HEK293T (cell line): Measurements from ENCODE around the gene PRAC1.

Source experiments
- CTCF ChIA-PET: fragments of 350-600 bp; formaldehyde crosslinking; extraction: SDS; loops from one replicate; lab custom pipeline; 2021; ENCODE audit warnings: antibody characterized with exemption, inconsistent platforms; lab: Yijun Ruan, JAX
- POLR2A ChIA-PET: fragments of 350-600 bp; formaldehyde crosslinking; extraction: SDS; loops from one replicate; lab custom pipeline; 2020; ENCODE audit warnings: antibody characterized with exemption, inconsistent platforms; lab: Yijun Ruan, JAX
- DNase-seq: peaks from one replicate; pipeline ENCODE4 v3.0.0; 2012; ENCODE audit warnings: mixed read lengths; ENCODE audit errors: extremely low spot score
- ARNT ChIP-seq: fragments of 450-650 bp; IDR thresholded peaks from 2 replicates; pipeline ENCODE4 v1.6.1; 2017; ENCODE audit warnings: mild to moderate bottlenecking
- BHLHE40 ChIP-seq: fragments of 450-650 bp; IDR thresholded peaks from 2 replicates; pipeline ENCODE4 v1.6.1; 2016; ENCODE audit warnings: mild to moderate bottlenecking, moderate library complexity, borderline replicate concordance
- CTBP1 ChIP-seq: fragments of 450-650 bp; IDR thresholded peaks from 2 replicates; pipeline ENCODE4 v1.6.1; 2016; ENCODE audit warnings: borderline replicate concordance
- ELF4 ChIP-seq: fragments of 450-650 bp; IDR thresholded peaks from 2 replicates; pipeline ENCODE4 v1.6.1; 2017; ENCODE audit warnings: antibody characterized with exemption
- FOXA1 ChIP-seq: fragments of 450-650 bp; IDR thresholded peaks from 2 replicates; pipeline ENCODE4 v1.6.1; 2016; ENCODE audit warnings: mild to moderate bottlenecking
- FOXK2 ChIP-seq: fragments of 450-650 bp; IDR thresholded peaks from 2 replicates; pipeline ENCODE4 v1.6.1; 2016; ENCODE audit warnings: mild to moderate bottlenecking
- FOXM1 ChIP-seq: fragments of 450-650 bp; IDR thresholded peaks from 2 replicates; pipeline ENCODE4 v1.6.1; 2017; ENCODE audit warnings: mild to moderate bottlenecking, borderline replicate concordance
- HDGF ChIP-seq: fragments of 450-650 bp; IDR thresholded peaks from 2 replicates; pipeline ENCODE4 v1.6.1; 2017; ENCODE audit warnings: antibody characterized with exemption, borderline replicate concordance
- L3MBTL2 ChIP-seq: fragments of 450-650 bp; conservative IDR thresholded peaks from 2 replicates; pipeline ENCODE4 v1.6.1; 2016; ENCODE audit warnings: mild to moderate bottlenecking
- LEF1 ChIP-seq: fragments of 450-650 bp; IDR thresholded peaks from 2 replicates; pipeline ENCODE4 v1.6.1; 2017; ENCODE audit warnings: mild to moderate bottlenecking, borderline replicate concordance
- NFRKB ChIP-seq: fragments of 450-650 bp; IDR thresholded peaks from 2 replicates; pipeline ENCODE4 v1.6.1; 2016; ENCODE audit warnings: mild to moderate bottlenecking, moderate library complexity
- SP1 ChIP-seq: fragments of 450-650 bp; IDR thresholded peaks from 2 replicates; pipeline ENCODE4 v1.6.1; 2017
- SUZ12 ChIP-seq: fragments of 450-650 bp; IDR thresholded peaks from 2 replicates; pipeline ENCODE4 v1.6.1; 2016; ENCODE audit warnings: mild to moderate bottlenecking
- TARDBP ChIP-seq: fragments of 450-650 bp; IDR thresholded peaks from 2 replicates; pipeline ENCODE4 v1.6.1; 2016
- ZNF384 ChIP-seq: fragments of 450-650 bp; IDR thresholded peaks from 2 replicates; pipeline ENCODE4 v1.6.1; 2016
- TF ChIP-seq, protein P1 (sequence below): fragments of 450-650 bp; IDR thresholded peaks from 2 replicates; pipeline ENCODE4 v1.6.1; 2016

The PRAC1 gene

DNA sequence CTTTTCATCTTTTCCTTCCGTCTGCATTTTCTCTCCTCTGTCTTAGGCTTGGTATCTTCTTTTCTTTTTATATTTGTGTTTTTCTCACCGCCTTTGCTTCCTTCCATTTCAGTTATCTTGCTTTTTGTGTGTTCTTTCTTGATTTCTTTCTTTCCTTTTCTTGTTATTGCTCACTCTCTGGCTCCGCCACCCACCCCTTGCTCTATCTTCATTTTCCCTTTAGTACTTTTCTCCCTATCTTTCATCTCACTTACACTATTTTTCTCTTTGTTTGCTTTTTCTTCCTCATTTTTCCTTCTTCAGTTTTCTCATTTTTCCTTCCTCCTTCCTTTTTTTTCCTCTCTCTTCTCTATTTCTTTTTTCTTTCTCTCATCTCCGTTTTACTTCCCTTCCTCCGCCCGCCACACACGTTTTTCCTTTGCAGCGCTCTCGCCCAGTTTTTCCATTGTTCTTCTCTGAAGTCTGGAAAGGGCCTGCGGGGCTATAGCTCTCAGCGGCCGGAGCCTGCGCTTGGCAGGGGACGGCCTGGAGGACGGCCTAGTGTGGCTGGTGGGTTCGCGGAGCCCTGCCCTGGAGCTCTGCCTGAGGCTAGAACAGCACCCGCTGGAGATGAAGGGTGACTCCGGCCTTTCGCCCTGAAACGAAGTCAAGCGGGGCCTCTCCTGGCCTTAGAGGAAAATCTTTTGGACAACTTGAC lies 11.5 kb upstream of the PRAC1 start:
- no peak for DNase-seq
- TF ChIP-seq FOXA1 (no peak), SP1 (no peak), BHLHE40 (no peak), ELF4 (no peak), HDGF (no peak), FOXM1 (no peak), SUZ12 (no peak), L3MBTL2 (no peak), CTBP1 (no peak), LEF1 (no peak), ARNT (no peak), ZNF384 (no peak), TARDBP (no peak)
- TF ChIP-seq, protein P1, sequence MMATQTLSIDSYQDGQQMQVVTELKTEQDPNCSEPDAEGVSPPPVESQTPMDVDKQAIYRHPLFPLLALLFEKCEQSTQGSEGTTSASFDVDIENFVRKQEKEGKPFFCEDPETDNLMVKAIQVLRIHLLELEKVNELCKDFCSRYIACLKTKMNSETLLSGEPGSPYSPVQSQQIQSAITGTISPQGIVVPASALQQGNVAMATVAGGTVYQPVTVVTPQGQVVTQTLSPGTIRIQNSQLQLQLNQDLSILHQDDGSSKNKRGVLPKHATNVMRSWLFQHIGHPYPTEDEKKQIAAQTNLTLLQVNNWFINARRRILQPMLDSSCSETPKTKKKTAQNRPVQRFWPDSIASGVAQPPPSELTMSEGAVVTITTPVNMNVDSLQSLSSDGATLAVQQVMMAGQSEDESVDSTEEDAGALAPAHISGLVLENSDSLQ: no peak
- POLR2A ChIA-PET: interaction anchor here (0.8 to 1.6 kb wide), 2 partner anchors 10 to 14 kb away, joined by 3 to 4 read pairs; no protein-coding TSS in a partner anchor
- CTCF ChIA-PET: interaction anchor here (1.4 kb wide), 1 partner anchor 10 kb away, joined by 3 read pairs; no protein-coding TSS in a partner anchor

DNA sequence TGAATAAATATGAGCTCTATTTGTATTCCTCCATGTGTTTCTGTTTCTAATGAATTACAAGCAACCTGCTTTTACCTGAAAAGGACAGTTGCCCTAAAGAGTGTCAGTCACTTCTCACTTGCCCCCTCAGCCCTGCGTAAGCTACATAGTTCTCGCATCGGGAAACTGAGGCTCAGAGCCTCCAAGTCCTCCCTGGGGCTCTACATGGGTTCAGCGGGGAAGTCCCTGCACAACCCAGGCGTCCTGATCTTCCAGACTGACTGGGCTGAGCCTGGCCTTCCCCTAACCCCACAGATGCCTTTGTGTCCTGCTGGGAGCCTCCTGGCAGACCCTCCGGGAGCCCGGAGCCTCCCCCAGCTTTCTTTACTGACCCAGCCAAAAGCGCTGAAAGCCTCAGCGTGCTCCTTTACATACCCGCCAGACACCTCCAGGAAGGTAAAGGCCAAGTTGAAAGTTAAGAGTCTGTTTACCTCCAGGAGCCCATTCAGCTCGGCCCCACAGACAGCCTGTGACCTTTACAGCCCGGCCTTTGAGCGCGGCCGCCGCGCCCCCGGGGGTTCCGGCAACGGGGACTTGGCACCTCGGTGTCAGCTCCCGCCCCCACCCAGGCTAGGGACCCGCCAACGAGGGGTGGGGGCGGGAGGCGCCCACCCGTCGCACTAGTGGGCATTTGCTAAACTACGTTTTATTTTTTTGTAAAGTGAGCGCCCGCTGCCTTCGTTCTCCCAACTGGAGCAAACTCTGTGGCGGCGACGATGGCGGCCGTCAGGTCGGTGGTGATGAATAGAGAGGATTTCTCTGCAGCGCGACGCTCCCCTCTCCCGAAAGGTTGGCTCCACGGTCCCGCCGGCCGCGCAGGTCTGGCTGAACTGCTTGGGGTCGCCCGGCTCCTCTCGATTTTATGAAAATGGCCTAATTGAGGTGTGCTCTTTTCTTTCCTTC lies 10.6 kb upstream of the PRAC1 start:
- no peak for TF ChIP-seq SP1
- TF ChIP-seq NFRKB: no peak
- TF ChIP-seq ARNT: no peak
- TF ChIP-seq HDGF: no peak
- TF ChIP-seq FOXK2: no peak
- no peak for TF ChIP-seq L3MBTL2
- TF ChIP-seq, protein P1: no peak
- TF ChIP-seq FOXM1: no peak
- TF ChIP-seq ZNF384: no peak
- no peak for TF ChIP-seq FOXA1
- TF ChIP-seq SUZ12: no peak
- no peak for TF ChIP-seq LEF1
- TF ChIP-seq CTBP1: no peak
- no peak for TF ChIP-seq BHLHE40
- ChIA-PET CTCF (interaction anchor here (0.9 to 1.4 kb wide), 4 partner anchors 9 to 146 kb away, joined by 3 to 4 read pairs (median 3); no protein-coding TSS in a partner anchor), POLR2A (interaction anchor here (1.2 to 2.1 kb wide), 2 partner anchors 9 to 14 kb away, joined by 3 to 8 read pairs; no protein-coding TSS in a partner anchor)
- no peak for DNase-seq

DNA sequence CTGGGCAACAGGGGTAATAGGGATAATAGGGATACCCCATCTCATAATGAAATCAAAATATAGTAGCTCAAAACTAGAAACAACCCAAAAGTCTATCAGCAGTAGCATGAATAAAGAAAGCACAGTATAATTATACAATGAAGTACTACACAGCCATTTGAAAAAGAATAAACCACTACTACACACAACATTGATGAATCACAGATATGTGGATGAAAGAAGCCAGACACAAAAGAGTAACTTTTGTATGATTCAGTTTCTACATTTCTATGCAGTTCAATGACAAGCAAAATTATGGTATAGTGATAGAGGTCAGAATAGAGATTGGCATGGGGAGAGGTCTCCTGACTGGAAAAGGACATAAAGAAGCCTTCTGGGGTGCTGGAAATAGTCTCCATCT lies 9.0 kb upstream of the PRAC1 start:
- ChIA-PET CTCF (interaction anchor here (1.0 kb wide), 1 partner anchor 58 kb away, joined by 3 read pairs; no protein-coding TSS in a partner anchor), POLR2A (interaction anchor here (1.2 to 2.4 kb wide), 3 partner anchors 11 to 27 kb away, joined by 3 to 9 read pairs (median 8); no protein-coding TSS in a partner anchor)
- TF ChIP-seq LEF1 (no peak), NFRKB (no peak), ZNF384 (peak; percentile 44; the same call in 1 of the 2 replicates), FOXA1 (no peak), BHLHE40 (no peak)
- DNase-seq: no peak

DNA sequence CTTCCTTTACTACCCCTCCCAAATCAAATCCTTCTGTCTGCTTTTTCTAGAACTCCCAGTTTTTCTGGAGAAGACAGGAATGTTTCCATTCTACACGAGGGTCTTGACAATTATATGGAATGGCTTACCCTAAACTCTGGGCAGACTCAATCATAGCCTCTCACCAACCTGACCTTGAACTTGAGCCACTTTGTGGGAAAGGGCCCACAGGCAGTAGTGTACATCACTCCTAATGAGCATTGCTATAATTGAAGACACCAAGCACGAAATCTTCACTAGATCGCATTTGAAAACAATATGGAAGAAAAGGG lies 7.9 kb upstream of the PRAC1 start:
- POLR2A ChIA-PET: interaction anchor here (1.5 to 3.3 kb wide), 7 partner anchors 8 to 154 kb away, joined by 3 to 58 read pairs (median 18); no protein-coding TSS in a partner anchor
- CTCF ChIA-PET: interaction anchor here (0.6 to 2.0 kb wide), 2 partner anchors 13 to 111 kb away, joined by 3 to 9 read pairs; no protein-coding TSS in a partner anchor
- no peak for DNase-seq
- no peak for TF ChIP-seq ARNT
- no peak for TF ChIP-seq L3MBTL2
- TF ChIP-seq CTBP1: no peak
- TF ChIP-seq TARDBP: no peak
- TF ChIP-seq HDGF: no peak
- TF ChIP-seq FOXM1: no peak
- TF ChIP-seq FOXA1: no peak

DNA sequence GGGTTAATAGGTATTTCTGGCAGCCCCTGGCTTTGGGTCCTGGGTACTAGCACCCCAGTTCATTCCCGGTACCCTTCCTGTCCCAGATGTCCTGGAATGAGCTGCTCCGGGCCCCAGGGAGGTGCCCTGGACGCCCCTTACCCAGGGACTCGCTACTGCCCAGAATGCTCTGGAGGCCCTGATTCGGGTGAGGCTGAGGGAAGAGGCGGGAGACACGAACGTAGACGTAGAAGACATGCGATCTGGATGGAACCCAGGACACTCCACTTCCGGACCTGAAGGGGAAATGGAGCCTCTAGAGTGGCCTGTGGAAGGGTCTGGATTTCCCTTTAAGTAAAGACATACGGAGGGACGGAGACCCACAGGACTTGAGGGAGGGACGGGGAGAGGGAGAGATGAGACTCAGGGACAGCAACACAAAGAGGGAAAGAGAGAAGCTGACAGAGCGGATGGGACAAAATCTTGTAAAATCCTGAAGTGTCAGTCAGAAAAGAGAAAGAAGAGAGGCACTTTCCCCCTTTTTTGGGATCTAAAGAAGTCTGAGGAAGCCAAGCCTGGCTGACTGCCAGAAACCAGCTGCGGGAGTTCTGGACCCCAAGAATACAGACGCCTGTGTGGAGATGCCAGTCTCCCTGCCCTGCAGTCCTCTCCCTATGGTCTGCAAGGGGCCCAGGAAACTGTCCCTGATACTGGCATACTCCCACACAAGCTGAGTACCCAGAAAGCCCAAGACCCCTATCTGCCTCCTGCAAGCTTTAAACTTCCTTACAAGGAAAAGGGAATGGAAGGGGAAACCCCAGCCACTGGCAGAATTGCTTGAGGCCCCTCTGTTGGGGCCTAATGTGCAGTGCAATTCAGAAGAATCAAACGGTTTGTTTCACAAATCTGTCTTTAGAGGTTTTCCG lies 7.3 kb upstream of the PRAC1 start:
- DNase-seq: peak; percentile 42
- ChIA-PET POLR2A (interaction anchor here (0.9 to 3.3 kb wide), 13 partner anchors 8 to 178 kb away, joined by 3 to 58 read pairs (median 7); partner anchors contain the start of gene UBE2Z), CTCF (interaction anchor here (1.1 to 2.0 kb wide), 3 partner anchors 14 to 76 kb away, joined by 4 to 9 read pairs (median 4); no protein-coding TSS in a partner anchor)
- no peak for TF ChIP-seq ARNT
- TF ChIP-seq SUZ12: no peak
- TF ChIP-seq CTBP1: no peak
- TF ChIP-seq TARDBP: no peak
- TF ChIP-seq ELF4: no peak
- no peak for TF ChIP-seq BHLHE40
- TF ChIP-seq NFRKB: no peak
- no peak for TF ChIP-seq FOXK2
- no peak for TF ChIP-seq FOXA1
- no peak for TF ChIP-seq ZNF384
- TF ChIP-seq HDGF: no peak
- TF ChIP-seq, protein P1: no peak
- TF ChIP-seq SP1: no peak
- TF ChIP-seq L3MBTL2: no peak; the same call in 1 of the 2 replicates
- TF ChIP-seq LEF1: no peak
